Activated CD4-positive, alpha-beta T cell treated with anti-CD3 and anti-CD28 coated beads, Interleukin-2, amount 50 U/mL, for 16 hours (primary cell): ENCODE results near the gene ABCB11.
"Not testable (repeated sequence)": the region's sequence is repeated elsewhere in the genome, so short reads cannot be mapped to it uniquely, and the experiment has no call there.

Source experiments
- DNase-seq: peaks from one replicate; pipeline ENCODE4 v3.0.0-alpha.2; 2020

The ABCB11 gene

DNA sequence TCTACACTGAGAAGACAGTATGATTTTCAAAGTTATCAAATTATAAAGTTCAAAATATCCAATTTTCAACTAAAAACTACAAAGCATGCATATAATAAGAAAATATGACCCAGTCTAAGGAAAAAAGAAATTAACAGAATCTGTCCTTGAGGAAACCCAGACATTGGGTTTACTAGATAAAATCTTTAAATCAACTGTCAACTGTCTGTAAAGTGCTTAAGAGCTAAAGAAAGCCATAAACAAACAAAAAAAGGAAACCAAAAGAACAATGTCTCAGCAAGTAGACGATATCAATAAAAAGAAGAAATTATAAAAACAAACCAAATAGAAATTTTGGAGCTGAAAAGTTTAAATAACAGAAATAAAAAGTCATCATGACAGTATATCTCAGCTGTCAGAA lies 10.5 kb upstream of the ABCB11 start:
- DNase-seq, result no peak

DNA sequence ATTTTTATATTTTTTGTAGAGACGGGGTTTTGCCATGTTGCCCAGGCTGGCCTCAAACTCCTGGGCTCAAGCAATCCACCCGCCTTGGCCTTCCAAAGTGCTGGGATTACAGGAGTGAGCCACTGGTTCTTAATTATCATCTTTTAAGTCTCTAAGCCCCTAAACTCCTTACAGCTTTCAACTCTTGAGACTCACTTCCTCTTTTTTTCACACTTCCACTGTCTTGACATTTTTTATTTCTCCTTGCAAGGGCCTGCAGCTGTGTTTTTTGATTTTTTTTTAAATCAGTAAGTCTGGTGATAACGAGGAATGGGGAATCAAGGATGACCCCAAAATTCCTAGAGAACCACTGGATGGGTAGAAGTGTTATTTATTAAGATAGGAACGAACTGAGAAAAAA lies 8.6 kb upstream of the ABCB11 start:
- DNase-seq, result no peak

DNA sequence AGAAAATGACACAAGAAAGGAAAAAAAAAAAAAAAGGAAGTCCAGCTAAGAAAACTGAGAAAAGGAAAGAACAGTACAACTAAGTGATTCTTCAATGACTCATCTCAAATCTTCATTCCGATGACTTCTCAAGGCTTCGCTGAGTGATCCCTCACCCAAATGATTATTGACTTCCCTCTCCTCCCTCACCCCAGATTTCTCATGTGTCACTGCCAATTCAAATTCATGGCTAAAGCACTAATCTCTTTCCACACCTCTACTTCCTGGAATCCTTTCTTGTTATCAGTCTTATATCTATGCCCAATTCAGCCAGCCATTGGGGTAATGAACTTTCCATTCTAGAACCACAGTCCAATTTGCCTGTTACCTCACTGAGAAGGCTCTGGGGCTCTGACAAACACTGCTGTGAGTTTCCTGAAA lies 7.2 kb upstream of the ABCB11 start:
- DNase-seq, result peak; percentile 43

DNA sequence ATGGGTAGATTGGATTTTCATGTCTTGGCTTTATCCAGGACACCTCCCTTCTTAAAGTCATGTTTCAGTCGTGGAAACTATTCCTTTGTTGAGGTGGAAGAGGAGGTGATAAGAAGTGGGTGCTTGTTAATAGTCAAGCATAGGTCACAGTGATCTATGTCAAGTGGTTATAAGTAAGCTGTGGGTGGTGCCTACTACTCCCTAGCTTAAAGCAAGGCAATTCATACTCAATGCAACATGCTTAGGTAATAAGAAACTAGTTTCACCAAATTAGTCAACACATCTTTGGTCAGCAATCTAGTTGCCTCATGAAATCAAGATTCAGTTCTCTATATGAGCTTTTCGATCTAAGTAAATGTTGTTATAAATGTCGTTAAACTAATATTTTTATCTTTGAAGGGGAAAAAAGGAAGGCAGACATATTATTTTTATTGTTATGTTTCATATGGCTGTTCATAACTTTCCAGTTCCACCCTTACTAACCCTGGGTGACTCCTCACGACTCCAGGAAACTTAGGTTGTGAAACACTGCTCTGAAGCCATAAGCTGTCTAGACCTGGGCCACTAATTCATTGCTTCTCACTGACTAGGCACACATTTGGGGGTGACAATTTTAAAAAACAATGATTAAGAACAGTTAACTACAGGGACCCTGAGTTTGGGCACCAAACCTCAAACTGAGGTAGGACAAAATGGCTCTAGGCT lies 5.8 kb upstream of the ABCB11 start:
- no peak for DNase-seq

DNA sequence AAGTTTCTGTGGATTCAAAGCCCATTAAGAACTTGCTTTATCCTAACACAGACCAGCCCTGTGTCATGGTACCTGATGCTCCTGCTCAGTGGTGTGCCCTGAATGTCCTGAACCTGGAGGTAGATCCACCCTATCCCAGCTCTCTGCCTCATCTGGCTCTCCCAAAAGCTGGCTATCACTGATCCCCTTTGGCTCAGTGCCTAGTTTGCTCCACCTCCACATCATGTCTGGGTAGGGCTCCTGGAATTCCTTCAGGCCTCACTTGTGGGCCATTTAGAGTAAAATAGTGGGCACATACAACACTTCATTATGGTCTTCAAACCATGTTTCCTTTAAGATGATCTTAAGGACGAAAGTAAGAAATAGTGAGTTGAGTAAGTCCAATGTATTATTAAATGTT lies 4.8 kb upstream of the ABCB11 start:
- no peak for DNase-seq

DNA sequence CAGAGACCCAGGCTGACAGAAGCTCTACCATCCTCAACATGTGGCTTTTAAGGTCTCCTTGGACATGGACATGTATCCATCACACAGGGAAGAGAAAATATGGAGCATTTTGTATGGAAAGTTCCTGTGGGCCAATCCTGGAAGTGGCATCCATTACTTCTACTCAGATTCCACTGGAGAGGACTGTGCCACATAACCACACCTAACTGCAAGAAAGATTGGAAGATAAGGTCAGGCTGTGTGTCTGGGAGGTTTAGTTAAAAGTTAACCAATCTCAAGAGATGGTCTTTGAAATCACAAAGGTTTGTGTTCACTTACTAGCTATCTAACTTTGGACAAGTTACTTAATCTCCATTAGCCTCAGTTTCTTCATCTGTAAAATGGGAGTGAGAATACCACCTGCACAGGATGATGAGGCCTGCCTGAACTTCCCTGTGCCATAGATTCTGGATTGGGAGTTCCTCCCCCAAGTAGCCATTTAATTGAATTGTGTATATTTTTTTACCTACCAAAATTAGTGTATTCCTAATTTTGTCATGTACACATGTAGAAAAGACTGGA lies 3.9 kb upstream of the ABCB11 start:
- no peak for DNase-seq

DNA sequence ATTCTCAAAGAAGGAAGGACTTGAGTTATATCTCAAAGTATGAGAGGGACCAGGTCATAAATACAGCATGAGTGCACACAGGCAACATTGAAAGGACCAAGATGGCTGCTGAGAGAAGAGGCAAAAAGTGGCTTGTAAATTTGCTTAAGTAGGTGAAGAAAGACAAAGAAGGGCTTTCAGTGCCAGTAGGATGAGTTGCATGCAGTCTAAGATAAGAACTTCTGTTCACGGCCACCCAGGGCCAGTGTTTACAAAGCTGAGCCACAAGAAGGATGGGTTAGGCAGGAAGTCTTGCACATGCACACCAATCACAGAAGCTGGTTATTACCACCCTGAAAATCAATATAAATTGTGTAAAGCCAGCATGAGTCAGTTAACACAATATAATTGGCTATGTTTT lies 3.1 kb upstream of the ABCB11 start:
- no peak for DNase-seq

DNA sequence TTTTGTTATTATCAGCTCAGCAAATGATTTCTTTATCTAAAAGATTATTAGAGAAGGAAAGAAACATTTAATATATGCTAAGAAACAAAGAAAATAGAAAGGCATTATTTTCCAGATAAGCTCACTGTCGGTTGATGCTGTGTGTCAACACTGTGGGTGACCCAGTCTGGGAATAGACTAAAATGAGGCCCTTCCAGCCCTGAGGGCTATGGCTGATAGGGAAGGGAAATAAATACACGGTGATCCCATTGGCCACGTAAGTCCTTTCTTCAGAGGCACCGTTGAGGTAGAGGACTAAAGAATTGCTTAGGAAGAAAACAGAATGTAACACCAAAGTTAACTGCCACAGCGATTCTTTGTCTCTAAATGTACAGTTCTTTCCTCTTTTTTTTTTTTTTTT lies 1.8 kb downstream of the ABCB11 start:
- DNase-seq, result no peak

DNA sequence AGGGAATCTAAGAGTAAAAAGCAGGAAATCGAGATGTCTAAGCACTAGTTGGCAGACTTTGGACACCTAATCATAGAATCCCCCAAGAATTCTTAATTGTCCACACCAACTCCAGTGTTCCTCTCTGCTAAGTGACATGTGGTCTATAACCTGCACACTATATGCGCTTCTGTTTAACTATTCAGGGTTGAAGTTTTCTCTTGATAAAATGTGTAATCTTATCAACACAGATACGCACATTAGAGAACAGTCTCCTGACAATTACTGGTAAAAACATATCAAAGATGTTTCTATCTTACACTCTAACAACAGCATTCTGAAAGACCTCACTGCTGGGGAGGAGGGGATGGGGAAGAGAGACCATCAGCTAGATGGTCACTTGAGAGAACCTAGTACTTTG lies 3.9 kb downstream of the ABCB11 start:
- DNase-seq, result no peak

DNA sequence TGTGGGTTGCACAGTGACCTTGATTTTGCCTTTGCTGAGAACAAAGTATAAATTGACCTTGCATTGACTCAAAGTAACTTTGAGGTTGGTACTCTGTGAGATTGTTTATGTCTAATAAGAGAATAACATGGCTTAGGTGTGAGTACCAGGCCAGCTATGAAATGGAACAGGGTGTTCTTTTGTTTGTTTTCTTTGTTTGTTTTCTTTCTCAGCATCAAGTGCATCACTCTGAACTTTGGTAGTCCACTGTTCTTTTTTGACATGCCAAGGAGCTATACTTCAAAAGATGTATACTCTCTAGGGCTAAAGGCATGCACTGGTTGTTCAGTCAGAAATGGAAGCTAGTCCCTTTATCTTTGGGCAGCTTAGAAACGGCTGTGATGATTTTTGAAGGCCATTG lies 5.1 kb downstream of the ABCB11 start:
- DNase-seq, result no peak

DNA sequence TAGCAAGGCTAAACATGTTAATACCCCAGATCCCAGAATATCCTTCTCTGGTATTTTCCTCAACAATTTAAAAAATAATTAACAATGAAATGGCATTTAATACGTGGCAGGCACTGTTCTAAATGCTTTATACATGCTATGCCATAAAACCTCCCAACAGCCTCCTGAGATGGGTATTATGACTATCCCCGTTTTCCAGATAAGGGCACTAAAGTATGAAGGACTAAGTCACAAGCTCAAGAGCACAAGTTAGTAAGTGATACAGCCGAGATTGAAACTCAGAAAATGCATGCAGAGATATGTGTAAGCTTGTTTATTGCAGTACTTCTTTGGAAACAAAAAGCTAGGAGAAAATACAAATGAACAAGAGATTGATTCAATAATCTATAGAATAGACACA lies 8.0 kb downstream of the ABCB11 start:
- no peak for DNase-seq

DNA sequence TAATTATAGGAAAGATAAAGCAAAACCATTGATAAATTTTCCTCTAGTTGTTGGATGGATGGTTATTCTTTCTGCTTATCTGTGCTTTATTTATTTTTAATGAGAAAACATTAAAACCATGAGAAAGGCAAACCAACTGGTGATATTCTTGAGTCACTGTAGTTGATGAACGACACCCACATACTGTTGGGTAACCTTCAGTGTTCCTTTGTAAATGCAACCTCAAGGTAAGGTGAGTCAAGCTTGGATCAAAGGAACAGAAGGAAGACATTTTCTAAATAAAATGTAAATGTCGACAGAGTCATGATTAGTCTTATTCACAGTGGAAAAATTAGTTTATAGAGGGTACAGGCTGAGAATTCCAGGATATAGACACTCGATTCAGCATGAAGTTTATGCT lies 12.7 kb downstream of the ABCB11 start:
- no peak for DNase-seq

DNA sequence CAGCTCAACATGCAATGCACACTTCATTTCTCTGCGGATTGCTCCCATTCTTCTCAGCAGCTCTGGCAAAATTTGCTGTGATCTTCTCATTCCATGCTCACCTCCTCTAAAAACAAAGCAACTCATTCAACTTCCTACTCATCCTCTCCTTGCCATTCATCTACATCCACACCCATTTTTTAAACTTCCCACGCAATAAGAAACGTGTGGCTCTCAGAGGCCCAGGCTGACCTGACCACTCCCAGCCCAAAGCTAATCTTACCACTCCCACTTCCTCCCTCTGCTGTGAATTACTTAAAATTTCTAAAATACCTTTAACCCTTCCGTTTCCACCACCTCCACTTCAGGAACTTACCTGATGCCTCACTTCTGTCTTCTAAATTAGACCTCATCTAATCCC lies 15.2 kb downstream of the ABCB11 start:
- no peak for DNase-seq

DNA sequence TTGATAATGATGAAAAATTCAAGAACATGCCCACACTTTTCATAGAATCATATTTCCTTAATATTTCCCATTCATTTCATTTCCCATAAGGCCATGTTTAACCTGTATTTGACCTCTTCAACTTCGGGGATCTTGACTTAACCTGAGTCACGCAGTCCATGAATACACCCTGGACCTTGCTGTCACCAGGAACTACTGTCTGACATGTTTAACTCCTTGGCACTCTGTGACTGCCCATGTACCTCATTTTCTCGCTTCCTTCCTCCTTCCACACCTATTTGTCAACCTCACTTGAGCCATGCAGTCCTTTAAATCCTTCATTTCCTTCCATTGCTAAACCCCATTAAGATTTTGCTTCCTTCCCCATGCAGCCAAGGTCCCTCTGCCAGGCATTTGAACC lies 16.3 kb downstream of the ABCB11 start:
- no peak for DNase-seq

DNA sequence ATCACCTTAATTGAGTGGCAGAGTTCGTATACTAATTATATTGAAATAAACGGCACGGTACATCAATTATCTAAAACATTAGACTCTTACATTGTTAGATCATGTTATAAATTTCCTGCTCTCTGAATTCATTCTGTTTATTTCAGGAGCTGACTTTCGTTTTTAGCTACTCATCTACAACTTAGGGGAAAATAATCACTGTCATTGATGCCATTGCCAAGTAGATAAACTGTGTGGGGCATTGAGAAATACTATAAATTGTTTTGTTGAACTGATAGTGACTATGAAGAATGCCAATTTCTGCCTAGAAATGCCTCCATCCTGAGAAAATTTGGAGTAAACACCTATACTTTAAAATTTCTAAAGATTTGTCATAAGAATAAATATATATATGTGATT lies 17.5 kb downstream of the ABCB11 start:
- no peak for DNase-seq

DNA sequence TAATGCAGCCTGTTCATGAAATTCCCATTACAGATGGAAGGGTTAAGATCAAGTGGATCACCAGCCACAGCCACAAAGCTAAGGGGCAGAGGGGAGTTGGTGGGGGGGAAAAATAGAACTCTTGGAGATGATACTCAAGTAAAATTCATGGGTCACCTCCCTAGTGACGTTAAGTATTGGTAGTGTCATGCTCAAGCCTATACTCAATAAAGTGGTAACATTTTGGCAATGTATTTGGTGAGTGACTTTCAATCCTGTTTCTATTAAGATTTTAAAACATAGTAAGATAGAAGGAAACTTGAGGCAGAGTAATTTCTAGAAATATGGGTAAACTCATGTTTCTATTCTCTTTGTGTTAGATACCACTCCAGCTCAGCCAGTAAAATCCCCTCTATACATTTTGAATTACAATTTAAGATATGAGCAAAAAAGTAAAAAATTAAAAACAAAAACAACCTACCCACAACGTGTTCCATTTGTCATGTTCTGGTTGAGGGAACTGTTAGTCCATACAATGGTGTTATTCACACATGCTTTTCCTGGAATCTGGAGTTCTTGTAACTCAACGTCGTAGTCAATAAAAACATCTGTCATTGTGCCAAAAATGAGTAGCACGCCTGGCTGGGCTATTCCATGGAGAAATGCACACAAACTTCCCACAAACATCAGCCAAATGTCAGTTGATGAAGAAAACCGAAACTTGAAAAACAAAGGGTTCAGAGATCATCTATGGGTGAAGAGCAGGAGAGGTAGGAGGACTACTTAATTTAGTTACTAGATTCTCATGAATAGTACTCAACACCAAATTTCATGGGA lies 18.1 kb downstream of the ABCB11 start:
- no peak for DNase-seq

DNA sequence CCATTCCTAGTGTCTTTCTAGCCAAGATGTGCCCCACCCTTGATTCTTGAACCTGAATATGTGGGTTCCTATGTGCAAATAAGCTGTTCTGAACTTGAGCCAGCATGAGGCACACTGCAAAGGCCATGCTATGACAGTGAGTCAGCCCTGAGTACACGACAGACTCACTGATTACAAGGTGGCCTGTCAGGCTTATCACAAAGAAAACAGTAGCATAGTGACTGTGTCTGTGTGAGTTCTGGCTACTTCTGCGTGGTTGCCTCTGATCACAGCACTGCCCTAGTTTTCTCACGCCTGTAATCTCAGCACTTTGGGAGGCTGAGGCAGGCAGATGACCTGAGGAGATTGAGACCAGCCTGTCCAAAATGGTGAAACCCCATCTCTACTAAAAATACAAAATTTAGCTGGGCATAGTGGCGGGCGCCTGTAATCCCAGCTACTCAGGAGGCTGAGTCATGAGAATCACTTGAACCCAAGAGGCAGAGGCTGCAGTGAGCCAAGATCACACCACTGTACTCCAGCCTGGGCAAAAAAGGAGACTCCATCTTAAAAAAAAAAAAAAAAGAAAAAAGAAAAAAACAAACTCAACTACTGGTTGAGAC lies 18.8 kb downstream of the ABCB11 start:
- not testable (repeated sequence) for DNase-seq

DNA sequence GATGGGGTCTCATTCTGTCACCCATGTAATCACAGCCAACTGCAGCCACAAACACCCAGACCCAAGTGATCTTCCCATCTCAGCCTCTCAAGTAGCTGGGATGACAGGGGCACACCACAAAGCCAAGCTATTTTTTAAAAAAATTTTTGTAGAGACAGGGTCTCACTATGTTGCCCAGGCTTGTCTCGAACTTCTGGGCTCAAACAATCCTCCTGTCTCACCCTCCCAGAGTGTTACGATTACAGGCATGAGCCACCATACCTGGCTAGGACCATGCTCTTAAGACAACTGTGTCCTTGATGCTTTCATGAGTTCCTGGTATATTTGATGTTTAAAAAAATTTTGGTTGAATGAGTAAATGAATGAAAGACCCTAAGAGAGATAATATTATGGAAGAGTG lies 19.4 kb downstream of the ABCB11 start:
- DNase-seq, result no peak

DNA sequence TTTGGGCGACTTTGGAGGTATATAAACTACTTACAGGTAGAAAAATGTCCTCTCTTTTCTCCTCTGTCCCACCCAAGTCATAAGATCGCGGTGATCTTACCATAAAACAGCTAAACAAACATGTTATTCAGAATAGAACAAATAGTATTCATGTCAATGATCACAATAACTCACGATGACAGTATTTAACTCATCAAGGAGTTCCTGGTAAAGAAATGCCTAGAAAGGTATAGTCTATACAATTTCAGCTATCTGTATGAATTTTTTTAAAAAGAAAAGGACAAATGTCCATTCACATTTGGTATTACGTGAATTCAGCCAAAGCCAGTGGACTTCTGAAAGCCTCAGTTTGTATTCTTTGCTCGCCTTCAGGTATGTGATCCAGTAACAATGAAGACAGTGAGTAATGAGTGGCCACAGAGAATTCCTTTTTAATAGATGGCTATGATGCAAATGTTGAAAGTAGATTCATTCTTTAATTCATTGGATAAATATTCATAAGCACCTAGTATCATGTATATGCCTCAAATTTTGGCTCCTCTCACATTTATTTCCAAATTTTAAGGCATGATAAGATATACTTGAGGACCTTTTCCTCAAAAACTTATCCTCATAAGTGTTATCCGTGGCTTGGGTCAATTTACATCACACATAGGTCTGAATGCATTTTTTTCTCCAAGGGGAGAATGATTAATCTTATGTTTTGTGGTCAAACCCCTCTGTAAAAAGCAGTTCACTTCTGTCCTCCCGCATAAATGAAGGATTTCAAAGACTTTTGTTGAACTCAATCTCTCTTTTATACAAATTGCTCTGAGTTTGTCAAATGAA lies 20.3 kb downstream of the ABCB11 start:
- no peak for DNase-seq

DNA sequence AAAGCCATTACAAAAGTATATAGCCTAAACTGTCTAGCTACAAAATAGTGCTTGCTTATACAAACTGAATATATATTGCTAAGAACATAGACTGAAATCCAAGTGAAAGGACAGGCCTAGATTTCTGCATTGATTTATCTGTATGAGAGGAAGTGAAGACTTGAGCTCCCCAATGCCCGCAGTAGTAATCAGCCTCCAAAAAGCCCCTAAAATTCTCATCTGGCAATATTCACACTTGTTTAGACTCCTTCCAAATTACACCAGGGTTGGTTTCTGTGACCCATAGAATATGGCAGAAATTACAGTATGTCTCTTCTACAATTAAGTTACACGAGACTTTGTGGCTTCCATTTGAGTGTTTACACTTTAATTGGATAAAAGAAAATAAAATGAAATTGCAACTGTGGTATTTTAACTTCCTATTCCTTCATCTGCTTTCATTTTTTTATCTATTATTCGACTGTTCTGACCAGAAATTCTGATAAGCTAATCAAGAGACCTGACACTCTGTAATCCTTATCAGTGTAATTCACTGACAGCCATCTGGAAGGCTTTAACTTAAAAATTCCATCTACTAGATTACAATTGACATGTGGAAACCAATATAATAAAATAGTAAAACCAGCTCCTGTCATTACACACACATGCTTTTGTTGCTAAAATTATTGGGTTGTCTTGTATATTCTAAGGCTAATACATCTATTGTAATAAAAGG lies 21.1 kb downstream of the ABCB11 start:
- no peak for DNase-seq

DNA sequence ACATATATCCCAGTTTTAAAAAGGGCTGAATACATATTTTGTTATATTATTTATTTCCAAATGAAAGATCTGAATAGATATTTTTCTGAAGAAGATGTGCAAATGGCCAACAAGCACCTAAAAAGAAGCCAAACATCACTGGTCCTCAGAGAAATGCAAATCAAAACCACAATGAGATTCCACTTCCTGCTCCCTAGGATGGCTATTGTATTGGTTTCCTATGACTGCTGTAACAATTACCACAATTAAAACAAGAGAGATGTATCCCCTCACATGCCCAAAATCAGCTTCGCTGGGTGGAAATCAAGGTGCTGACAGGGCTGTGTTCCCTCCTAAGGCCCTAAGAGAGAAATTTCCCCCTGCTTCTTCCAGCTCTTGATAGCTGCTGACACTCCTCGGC lies 23.2 kb downstream of the ABCB11 start:
- no peak for DNase-seq

DNA sequence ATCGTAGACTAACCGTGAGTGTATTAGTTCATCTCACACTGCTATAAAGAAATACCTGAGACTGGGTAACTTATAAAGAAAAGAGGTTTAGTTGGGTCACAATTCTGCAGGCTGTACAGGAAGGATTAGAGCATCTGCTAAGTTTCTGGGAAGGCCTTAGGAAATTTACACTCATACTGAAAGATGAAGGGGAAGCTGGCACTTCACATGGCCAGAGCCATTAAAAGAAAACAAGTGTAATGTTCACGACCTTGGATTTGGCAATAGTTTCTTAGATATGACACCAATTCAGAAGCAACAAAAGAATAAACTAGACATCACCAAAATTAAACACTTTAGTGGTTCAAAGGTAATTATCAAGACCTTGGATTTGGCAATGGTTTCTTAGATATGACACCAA lies 23.8 kb downstream of the ABCB11 start:
- DNase-seq, result no peak
